HEK293 (cell line): ENCODE data around the gene ANKZF1.

ENCODE experiments used
- MZF1 ChIP-seq: fragments of 450-650 bp; formaldehyde crosslinking; IDR thresholded peaks from 2 replicates; pipeline ENCODE4 v1.5.1; 2017; ENCODE audit warnings: missing biosample characterization, missing genetic modification characterization, borderline replicate concordance
- REPIN1 ChIP-seq: fragments of 450-650 bp; formaldehyde crosslinking; IDR thresholded peaks from 2 replicates; pipeline ENCODE4 v1.5.1; 2017; ENCODE audit warnings: missing biosample characterization, missing genetic modification characterization, low read depth
- ZNF239 ChIP-seq: fragments of 450-650 bp; formaldehyde crosslinking; IDR thresholded peaks from 2 replicates; pipeline ENCODE4 v1.5.1; 2016; ENCODE audit warnings: missing biosample characterization, missing genetic modification characterization

DNA sequence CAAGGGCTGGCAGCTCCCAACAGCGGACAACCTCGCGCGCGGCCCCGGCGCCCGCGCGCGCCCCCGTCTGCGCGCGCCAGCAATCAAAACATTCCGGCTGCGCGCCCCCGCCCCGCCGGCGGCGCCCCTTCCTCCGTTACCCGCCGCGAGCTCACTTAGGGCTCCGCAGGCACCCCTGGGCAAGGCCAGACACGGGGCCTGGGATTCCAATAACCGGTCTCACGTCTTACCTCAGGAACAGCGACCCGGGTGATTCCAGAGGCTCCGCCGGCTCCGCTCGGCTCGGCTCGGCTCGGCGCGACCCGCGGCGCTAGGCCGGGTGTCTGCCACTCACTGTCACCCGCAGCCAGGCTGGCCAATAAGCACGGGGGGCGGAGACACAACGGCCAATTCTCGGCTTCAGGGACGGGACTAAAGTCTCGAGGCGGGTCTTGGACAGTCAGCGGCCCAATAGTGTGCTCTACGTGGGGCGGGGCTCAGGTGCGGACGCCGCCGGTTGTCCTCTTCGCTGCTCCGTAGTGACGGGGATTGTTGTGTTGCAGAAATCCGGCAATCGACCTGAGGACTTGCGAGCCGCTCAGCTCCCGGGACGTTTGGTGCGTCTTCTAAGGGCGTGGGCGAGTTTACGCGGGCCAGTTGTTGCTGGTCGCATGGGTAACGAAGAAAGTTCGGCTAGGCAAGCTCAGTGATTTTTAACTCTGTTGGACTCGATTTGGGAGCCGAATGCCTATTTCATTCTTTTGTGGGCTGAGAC, at the start of gene ANKZF1, which contains the start of gene ATG9A:
- TF ChIP-seq ZNF239 = no peak
- TF ChIP-seq MZF1 (tag by site-specific recombination) = no peak
- no peak for TF ChIP-seq REPIN1 (tag by site-specific recombination)
